Measurements from ENCODE around the gene TUBA4A.

TUBA4A gene

GRCh38 chr2:219218217-219218731, 35.4 kb downstream of the TUBA4A start (continued):
- no peak for TF ChIP-seq ZNF449 (tag by site-specific recombination; IDR thresholded peaks at IDR 0.05)
- no peak for TF ChIP-seq ZNF488 (tag by site-specific recombination; IDR thresholded peaks at IDR 0.05)
- TF ChIP-seq ZNF214 (tag by site-specific recombination; IDR thresholded peaks at IDR 0.05; ENCODE audit: borderline replicate concordance), result no peak
- TF ChIP-seq ZNF292 (tag by site-specific recombination; IDR thresholded peaks at IDR 0.05; ENCODE audit: borderline replicate concordance, low read depth), result no peak

GRCh38 chr2:219216535-219216915, 37.2 kb downstream of the TUBA4A start:
- TF ChIP-seq ZNF776 (tag by site-specific recombination; IDR thresholded peaks at IDR 0.05; ENCODE audit: borderline replicate concordance) (no peak), ZNF184 (tag by site-specific recombination; IDR thresholded peaks at IDR 0.05) (no peak), ZBTB7A (tag by site-specific recombination; IDR thresholded peaks at IDR 0.05; ENCODE audit: low read depth) (no peak), ZNF394 (tag by site-specific recombination; IDR thresholded peaks at IDR 0.05; ENCODE audit: borderline replicate concordance) (no peak), ZBTB44 (tag by site-specific recombination; IDR thresholded peaks at IDR 0.05) (no peak), ZNF302 (tag by site-specific recombination; IDR thresholded peaks at IDR 0.05; ENCODE audit: low read depth) (no peak)
- CTCF ChIA-PET, result interaction anchor here (0.6 to 2.5 kb wide), 6 partner anchors 10 to 309 kb away, joined by 3 to 13 read pairs (median 4); no protein-coding TSS in a partner anchor
- Histone ChIP-seq H3K36me3 (ENCODE audit: control insufficient read depth in 2 of 2, insufficient read depth in 1 of 2, low read length in 2 of 2) (peaks cover 10 to 73% of the 10 kb centered on the region in 2 experiments; a peak in 2 of 3 replicates), H3K27ac (ENCODE audit: extremely low read depth, low read depth, low read length) (no peak overlapping the region), H3K9me3 (ENCODE audit: control insufficient read depth, insufficient read depth, low read depth, low read length) (no peaks in the 10 kb centered on the region), H3K4me3 (ENCODE audit: low read depth, low read length) (no peak overlapping the region), H3K4me1 (ENCODE audit: control insufficient read depth, insufficient read depth, low read length) (no peaks in the 10 kb centered on the region)
- POLR2A ChIA-PET, result interaction anchor here (1.2 to 6.2 kb wide), 3 partner anchors 10 to 29 kb away, joined by 3 to 42 read pairs (median 5); partner anchors contain the start of genes ANKZF1, ATG9A, GLB1L and STK16

GRCh38 chr2:219215871-219216534, 37.7 kb downstream of the TUBA4A start:
- Histone ChIP-seq H3K4me3 (ENCODE audit: low read depth, low read length) (no peak overlapping the region), H3K27ac (ENCODE audit: extremely low read depth, low read depth, low read length) (no peak overlapping the region), H3K36me3 (ENCODE audit: control insufficient read depth in 2 of 2, insufficient read depth in 1 of 2, low read length in 2 of 2) (peaks cover 15 to 72% of the 10 kb centered on the region in 2 experiments; a peak in 2 of 3 replicates), H3K9me3 (ENCODE audit: control insufficient read depth, insufficient read depth, low read depth, low read length) (no peaks in the 10 kb centered on the region), H3K4me1 (ENCODE audit: control insufficient read depth, insufficient read depth, low read length) (no peaks in the 10 kb centered on the region)
- ChIA-PET POLR2A (interaction anchor here (1.2 to 6.2 kb wide), 3 partner anchors 10 to 29 kb away, joined by 3 to 42 read pairs (median 5); partner anchors contain the start of genes ANKZF1, ATG9A, GLB1L and STK16), CTCF (interaction anchor here (0.6 to 2.5 kb wide), 5 partner anchors 11 to 308 kb away, joined by 3 to 13 read pairs (median 5); no protein-coding TSS in a partner anchor)
- TF ChIP-seq ZNF23 (tag by site-specific recombination; IDR thresholded peaks at IDR 0.05; ENCODE audit: borderline replicate concordance), result no peak
- no peak for TF ChIP-seq ZBTB7A (tag by site-specific recombination; IDR thresholded peaks at IDR 0.05; ENCODE audit: low read depth)
- TF ChIP-seq KLF16 (tag by site-specific recombination; IDR thresholded peaks at IDR 0.05), result no peak
- TF ChIP-seq ZNF830 (tag by site-specific recombination; IDR thresholded peaks at IDR 0.05; ENCODE audit: low read depth), result no peak
- TF ChIP-seq ZNF2 (tag by site-specific recombination; IDR thresholded peaks at IDR 0.05), result no peak
- TF ChIP-seq YY2 (tag by site-specific recombination; IDR thresholded peaks at IDR 0.05), result no peak
- no peak for TF ChIP-seq WT1 (tag by site-specific recombination; IDR thresholded peaks at IDR 0.05)
- TF ChIP-seq ZNF529 (tag by site-specific recombination; IDR thresholded peaks at IDR 0.05; ENCODE audit: insufficient replicate concordance), result no peak
- no peak for TF ChIP-seq ZFP41 (tag by site-specific recombination; IDR thresholded peaks at IDR 0.05; ENCODE audit: borderline replicate concordance)
- TF ChIP-seq SALL2 (tag by site-specific recombination; IDR thresholded peaks at IDR 0.05; ENCODE audit: borderline replicate concordance), result no peak
- no peak for TF ChIP-seq EGR2 (tag by site-specific recombination; IDR thresholded peaks at IDR 0.05; ENCODE audit: low read depth)
- no peak for TF ChIP-seq ATF2 (tag by site-specific recombination; IDR thresholded peaks at IDR 0.05; ENCODE audit: low read depth)
- TF ChIP-seq ZNF10 (tag by site-specific recombination; IDR thresholded peaks at IDR 0.05), result no peak
- TF ChIP-seq ZNF416 (tag by site-specific recombination; IDR thresholded peaks at IDR 0.05), result no peak
